Measurements from ENCODE around the gene KCNC3.

Gene KCNC3

DNA sequence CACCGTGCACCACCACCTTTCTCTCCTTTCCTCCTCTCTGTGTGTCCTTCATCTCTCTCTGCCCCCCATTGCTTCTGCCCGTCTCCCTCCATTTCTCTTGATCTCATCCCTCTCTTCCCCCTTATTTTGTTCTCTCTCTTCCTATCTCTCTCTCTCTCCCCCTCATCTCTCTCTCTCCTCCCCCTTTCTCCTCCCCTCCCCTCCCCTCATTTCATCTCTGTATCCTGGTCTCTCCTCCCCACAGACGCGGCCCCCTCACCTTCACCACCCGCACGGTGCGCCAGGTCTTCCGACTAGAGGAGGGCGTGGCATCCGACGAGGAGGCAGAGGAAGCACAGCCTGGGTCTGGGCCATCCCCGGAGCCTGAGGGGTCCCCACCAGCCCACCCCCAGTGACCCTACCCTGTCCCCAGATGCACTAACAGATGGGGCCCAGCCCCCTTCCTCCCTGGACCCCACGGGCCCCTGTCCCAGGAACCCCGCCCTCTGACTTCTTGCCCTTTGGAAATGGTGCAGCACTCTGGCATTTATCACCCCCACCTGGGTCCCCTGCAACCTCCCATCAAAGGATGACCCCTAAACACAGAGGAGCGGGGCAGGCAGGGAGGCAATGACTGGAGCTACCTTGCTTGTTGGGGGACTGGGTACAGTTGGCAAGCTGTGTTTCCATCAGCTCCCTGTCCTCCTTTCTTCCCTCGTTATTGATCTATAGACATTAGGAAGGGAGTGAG is 19.6 kb downstream of the KCNC3 start:
- DNase-seq: no peak

DNA sequence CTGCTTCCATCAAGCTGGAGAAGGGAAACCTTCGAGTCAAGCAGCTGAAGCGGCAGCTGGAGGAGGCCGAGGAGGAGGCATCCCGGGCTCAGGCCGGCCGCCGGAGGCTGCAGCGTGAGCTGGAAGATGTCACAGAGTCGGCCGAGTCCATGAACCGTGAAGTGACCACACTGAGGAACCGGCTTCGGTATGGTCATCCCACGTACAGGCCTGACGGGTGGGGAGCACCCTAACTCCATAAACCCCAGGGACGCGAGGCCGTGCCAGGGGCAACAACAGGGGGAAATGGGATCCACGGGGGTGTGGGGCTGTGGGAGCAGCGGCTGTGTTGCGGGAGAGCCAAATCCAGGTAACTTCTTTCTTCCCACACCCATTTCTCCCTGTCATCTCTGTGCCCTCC is 20.2 kb downstream of the KCNC3 start:
- no peak for DNase-seq

DNA sequence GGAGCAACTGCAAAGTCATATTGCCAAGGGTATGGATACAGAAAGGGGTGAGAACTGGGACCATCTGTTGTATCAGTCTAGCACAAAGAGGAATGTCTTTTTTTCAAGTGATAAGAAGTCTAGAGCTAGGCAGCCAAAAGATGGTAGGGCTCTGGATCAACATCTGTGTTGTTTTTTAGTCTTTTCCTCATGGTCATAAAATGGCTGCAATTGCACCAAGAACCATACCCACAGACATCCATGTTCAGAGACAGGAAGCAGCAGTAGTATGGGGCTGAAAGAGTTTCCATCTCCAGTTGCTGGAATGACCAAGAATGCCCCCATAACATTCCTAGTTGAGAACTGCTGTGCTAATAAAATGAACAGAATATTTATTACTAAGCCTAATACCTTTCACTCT is 25.6 kb downstream of the KCNC3 start:
- DNase-seq: no peak

DNA sequence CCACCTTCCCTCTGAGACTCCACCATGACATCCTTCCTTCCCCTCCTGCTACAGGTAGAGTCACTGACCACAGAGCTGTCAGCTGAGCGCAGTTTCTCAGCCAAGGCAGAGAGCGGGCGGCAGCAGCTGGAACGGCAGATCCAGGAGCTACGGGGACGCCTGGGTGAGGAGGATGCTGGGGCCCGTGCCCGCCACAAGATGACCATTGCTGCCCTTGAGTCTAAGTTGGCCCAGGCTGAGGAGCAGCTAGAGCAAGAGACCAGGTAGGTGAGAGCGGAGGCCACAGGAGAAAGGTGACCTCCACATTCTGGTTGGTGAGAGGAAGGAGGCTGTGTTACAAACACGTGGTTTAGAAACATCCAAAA is 27.6 kb downstream of the KCNC3 start:
- DNase-seq: no peak

DNA sequence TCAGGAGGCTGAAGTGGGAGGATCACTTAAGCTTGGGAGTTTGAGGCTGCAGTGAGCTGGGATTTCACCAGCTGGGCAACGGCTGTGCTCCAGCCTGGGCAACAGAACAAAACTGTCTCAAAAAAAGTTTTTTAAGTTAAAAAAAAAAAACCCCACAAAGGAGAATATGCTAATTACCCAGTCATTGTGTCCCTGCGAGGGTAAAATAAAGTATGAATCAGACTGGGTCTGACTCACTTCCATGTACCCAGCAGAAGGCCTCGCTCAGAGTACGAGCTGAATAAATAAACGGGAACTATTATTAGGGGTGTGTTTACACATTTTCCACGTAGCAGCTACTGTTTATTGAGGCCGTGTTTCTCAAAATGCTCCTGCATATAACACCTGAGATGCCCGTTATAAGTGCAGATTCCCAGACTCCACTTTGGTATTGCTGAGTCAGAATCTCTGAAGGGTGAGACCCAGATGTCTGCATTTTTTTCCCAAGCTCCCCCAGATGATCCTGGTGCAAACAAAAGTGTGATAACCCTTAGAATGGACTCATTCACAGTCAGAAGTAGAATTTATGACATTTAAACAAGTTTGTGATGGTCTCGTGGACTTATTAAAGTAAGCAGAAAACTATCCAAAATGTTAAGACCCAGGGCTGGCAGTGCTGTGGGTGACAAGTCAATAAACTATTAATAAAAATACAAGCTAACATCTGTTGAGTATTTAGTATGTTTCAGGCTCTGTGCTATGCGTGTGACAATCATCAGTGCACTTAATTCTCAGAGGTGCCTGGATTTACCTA is 28.2 kb downstream of the KCNC3 start:
- no peak for DNase-seq

DNA sequence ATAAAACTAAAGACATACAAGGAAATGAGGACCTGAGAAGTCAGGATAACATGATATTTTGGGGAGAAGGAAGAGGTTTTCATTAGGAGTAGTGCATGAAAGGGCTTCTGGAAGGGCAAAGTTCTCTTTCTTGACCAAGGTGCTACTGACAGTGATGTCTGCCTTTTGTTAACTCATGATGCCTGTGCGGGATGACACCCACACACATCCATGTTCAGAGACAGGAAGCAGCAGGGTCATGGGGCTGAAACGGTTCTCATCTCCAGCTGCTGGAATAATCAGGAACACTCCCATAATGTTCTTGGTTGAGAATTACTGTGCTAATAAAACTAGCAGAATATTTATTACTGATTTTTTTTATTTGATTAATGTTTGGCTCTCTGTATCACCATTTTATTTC is 29.1 kb downstream of the KCNC3 start:
- DNase-seq: no peak

DNA sequence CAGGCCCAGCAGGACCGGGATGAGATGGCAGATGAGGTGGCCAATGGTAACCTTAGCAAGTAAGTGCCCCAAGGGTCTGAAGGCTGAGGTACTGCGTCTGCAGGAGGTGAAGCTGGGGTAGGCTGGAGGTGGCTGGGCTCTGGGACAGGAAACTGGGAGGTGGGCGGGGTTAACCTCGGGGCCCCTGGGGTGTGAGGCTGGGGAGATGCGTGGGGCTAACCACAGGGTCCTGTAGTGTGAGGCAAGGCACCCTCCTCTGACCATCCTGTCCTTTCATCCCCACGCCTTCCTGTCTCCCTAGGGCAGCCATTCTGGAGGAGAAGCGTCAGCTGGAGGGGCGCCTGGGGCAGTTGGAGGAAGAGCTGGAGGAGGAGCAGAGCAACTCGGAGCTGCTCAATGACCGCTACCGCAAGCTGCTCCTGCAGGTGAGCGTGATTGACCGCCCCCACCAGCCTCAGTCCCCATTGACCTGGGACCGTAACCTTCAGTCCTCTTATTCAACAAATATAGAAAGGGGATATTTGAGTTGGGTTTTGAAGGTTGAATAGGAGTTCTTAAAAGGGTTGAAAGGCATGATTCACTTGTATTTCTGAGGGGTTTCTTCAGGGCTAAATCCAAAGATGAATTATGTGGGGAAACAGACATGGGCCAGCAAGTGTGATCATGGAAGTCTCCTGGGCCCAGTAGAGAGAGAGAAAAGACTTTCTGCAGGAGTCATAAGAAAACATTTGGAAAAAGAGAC is 35.7 kb downstream of the KCNC3 start:
- DNase-seq: no peak

DNA sequence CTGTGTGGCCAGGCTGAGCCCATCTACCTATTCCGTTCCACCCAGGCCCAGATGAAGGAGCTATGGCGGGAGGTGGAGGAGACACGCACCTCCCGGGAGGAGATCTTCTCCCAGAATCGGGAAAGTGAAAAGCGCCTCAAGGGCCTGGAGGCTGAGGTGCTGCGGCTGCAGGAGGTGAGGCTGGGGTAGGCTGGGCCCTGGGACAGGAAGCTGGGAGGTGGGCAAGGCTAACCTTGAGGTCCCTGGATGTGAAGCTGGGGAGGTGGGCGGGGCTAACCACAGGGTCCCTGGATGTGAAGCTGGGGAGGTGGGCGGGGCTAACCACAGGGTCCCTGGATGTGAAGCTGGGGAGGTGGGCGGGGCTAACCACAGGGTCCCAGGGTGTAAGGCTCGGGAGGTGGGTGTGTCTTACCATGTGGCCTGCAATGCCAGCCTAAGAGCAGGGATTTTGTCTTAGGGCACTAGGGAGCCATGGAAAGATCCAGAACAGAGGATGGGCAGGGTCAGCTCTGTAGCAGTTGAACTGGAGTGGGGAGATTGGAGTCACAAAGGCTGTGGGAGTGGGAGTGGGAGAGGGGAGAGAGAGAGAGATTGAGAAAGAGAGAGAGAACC is 36.9 kb downstream of the KCNC3 start:
- DNase-seq: no peak

DNA sequence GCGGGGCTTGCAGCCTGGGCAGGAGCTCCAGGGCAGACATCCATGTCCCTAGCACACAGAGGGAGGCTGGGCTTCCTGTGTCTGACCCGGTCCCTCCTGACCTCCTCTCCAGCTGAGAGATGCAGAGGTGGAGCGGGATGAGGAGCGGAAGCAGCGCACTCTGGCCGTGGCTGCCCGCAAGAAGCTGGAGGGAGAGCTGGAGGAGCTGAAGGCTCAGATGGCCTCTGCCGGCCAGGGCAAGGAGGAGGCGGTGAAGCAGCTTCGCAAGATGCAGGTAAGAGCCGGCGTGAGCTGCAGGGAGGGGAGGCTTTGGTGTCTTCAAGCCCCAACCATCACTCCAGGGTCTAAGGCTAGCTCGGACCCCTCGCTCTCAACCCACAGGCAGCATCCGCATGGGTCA is 38.4 kb downstream of the KCNC3 start:
- no peak for DNase-seq

DNA sequence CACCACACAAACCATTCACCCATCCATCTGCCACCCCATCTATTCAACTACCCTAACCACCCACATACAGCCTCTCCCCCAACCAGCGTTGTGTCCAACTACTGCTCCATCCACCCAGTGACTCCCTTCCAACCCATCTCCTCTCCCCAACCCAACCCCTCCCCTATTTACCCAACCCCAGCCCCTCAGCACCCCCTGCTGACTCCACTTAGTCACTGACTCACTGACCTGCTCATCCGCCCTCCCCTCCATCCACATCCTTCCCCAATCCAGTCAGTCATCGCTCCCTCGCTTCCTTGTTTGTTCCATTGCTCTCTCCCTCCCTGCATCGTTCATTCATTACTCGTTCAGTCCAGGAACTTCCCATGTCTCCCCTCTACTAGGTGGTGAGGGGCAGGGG is 39.2 kb downstream of the KCNC3 start:
- DNase-seq: no peak

DNA sequence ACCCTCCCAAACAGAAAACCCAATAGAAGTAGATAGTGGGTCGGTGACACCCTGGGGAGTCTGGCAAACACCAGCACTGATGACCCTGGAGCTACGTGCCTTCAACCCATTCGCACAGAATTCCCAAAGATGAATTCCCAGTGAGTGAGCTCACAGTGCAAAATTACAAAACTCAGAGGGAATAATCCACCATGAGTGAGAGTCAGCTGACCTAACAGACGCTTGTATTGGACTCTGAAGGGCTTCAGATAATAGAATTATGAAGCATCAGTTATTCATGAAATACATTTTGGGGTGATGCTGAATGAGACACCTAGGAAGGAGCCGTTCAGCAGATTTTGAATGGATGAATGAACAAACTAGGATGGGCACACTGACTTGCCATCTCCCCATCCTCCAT is 40.2 kb downstream of the KCNC3 start:
- DNase-seq: no peak

DNA sequence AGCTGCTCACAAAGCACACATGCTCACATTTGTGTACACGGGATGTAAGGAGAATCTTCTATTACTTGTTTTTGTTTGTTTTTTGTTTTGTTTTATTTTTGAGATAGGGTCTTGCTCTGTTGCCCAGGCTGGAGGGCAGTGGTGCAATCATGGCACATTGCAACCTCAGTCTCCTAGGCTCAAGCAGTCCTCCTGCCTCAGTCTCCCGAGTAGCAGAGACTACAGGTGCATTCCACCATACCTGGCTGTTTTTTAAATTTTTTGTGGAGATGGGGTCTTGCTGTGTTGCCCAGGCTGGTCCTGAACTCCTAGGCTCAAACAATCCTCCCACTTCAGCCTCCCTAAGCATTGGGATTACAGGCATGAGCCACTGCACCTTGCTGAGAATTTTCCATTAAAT is 41.8 kb downstream of the KCNC3 start:
- DNase-seq: no peak

DNA sequence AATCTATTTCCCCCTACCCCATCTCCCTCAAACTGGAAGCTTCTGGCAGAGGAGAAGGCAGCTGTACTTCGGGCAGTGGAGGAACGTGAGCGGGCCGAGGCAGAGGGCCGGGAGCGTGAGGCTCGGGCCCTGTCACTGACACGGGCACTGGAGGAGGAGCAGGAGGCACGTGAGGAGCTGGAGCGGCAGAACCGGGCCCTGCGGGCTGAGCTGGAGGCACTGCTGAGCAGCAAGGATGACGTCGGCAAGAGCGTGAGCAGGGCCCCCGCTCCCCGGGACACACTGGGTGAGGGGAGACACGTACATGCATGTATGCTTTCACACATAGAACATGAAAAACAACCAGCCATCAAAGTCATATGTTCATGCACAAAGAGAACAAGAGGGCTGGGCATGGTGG is 42.7 kb downstream of the KCNC3 start:
- DNase-seq: no peak

DNA sequence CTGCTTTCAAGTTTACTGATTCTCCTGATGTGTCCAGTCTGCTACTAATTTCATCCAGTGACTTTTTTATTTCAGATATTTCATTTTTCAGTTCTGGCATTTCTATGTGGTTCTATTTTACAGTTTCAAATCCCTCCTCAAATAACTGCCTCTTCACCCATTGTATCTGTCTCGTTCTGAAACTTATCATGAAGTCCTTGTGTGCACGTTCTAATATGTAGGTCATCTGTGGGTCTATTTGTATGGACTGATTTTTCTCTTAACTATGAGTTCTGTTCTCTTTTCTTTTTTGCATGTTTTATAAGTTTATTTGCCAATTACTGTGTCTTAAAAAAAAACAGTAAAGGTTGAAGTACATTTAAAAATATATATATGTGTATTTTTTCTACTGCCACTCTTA is 43.3 kb downstream of the KCNC3 start:
- DNase-seq: no peak

DNA sequence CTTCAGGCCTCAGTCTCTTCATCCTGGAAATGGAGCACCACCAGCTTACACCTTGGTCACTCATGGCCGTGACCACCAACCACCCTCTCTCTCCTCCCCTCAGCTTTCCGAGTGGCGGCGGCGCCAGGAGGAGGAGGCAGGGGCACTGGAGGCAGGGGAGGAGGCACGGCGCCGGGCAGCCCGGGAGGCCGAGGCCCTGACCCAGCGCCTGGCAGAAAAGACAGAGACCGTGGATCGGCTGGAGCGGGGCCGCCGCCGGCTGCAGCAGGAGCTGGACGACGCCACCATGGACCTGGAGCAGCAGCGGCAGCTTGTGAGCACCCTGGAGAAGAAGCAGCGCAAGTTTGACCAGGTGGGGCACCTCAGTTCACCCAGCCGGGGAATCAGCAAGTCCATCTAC is 47.7 kb downstream of the KCNC3 start:
- DNase-seq: no peak

DNA sequence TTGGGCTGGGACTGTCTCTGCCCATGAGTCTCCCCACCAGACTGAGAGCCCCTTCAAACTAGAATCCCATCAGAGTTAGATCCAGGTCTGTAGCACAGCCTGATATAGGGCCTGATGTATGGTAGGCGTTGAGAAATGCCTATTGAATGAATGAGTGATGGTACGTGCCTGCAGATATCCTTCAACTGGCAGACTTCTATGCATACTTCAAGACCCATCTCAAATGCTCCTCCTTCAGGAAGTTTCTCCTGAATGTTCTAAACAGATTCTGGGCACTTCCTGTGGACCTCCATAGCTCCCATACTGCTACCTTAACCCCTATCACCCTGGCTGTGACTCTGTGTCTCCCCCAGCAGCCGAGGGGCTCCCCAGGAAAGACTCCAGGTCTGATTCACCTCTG is 48.2 kb downstream of the KCNC3 start:
- no peak for DNase-seq

DNA sequence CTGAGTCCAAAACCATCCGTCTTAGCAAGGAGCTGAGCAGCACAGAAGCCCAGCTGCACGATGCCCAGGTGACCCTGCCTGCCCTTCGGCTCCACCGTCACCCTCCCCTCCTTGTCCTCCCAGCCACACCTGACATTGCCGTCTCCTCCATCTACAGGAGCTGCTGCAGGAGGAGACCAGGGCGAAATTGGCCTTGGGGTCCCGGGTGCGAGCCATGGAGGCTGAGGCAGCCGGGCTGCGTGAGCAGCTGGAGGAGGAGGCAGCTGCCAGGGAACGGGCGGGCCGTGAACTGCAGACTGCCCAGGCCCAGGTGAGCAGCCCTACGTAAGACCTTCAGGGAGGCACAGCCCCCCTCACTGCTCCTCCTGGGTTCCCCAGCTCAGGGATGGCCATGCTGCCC is 49.1 kb downstream of the KCNC3 start:
- DNase-seq: no peak

DNA sequence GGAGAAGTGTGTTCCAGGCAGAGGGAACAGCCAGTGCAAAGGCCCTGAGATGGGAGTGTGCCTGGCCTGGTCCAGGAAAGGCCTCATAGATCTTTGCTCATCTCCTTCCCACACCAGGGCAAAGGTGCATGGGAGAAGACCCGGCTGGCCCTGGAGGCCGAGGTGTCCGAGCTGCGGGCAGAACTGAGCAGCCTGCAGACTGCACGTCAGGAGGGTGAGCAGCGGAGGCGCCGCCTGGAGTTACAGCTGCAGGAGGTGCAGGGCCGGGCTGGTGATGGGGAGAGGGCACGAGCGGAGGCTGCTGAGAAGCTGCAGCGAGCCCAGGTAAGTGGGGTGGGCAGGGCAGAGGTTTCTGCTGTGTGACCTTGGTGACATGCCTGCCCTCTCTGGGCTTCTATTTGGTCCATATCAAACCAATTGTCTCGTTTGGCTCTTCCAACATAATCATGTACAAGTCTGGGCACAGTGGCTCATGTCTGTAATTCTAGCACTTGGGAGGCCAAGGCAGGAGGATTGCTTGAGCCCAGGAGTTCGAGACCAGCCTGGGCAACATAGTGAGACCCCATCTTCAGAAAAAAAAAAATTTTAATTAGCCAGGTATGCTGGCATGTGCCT is 51.1 kb downstream of the KCNC3 start:
- DNase-seq: no peak

DNA sequence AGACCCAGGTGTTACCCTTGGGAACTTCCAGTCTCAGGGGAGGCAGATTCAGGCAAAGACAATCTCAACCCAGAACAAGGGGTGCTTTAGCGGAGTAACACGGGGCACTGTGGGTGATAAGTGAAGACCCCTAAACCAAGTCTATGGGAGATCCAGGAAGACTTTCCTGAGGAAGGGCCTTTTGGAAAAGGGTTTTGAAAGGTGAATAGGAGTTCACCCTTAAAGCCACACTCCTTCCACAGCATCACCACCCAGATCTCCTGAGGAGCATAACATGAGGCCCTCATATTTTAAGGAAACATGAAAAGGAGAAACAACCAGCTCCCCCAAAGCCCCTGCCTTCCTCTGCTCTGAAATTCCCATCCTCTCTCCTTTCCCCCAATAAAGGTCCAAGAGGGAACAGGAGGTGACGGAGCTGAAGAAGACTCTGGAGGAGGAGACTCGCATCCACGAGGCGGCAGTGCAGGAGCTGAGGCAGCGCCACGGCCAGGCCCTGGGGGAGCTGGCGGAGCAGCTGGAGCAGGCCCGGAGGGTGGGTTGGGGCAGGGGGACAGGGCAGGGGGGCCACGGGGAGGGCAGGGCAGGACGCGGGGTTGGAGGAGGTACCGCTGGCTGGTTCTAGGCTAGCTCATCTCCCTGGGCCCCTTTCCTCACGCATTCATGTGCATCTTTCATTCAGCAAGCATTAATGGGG is 52.7 kb downstream of the KCNC3 start:
- DNase-seq: no peak

DNA sequence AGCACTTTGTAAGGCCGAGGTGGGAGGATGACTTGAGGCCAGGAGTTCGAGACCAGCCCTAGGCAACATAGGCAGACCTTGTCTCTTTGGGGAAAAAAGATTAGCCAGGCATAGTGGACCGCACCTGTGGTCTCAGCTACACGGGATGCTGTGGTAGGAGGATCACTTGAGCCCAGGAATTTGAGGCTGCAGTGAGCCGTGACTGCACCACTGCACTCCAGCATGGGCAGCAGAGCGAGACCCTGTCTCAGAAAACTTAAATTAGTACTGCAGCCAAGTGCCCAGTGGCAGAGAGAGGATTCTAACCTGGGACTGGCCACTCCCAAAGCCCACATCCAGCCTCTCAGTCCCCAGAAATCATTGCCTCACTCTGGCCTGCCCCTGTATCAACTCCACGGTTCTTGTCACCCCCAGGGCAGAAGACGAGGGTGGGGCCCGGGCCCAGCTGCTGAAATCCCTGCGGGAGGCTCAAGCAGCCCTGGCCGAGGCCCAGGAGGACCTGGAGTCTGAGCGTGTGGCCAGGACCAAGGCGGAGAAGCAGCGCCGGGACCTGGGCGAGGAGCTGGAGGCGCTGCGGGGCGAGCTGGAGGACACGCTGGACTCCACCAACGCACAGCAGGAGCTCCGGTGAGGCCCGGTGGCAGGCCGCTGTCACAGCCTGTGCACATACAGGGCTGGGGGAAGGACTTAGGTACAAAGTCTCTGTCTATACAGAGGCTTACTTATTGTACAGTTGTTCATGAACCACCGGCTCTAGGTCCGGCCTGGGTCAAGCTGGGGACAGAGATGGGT is 53.4 kb downstream of the KCNC3 start:
- DNase-seq: no peak

DNA sequence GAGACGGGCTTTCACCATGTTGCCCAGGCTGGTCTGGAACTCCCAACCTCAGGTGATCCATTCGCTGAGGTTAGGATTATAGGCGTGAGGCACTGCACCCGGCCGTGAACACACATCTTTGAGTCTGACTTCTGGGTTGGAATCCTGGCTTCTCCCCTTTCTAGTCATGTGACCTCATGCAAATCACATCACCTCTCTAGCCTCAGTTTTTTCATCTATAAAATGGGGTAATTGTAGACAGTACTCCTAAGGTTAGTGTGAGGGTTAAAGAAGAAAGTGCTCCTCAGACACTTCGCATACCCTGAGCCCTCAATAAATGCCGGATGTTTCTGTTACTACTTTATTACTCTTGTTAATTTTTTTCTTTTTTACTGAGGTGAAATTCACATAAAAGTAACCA is 55.4 kb downstream of the KCNC3 start:
- DNase-seq: no peak

Measured in NCI-H526 treated with DMSO at 0.1 percent for 48 hours (cell line).